Smooth muscle cell (in vitro differentiated cells): ENCODE data around the gene SLC17A1. TPM values are rescaled to one million over a fixed set of nuclear protein-coding genes. Genes with fewer than 3 reads are reported as not detected.
A peak's percentile ranks its signal among the peaks of the same experiment; 100 is the strongest.

Experiments used
- DNase-seq: peaks from one replicate; lab custom pipeline; 2025; ENCODE audit not compliant: unreplicated experiment; lab: John Stamatoyannopoulos, UW
- H2AFZ ChIP-seq: fragments of 200-600 bp; sonication (generic); 2 replicates; pipeline ENCODE4 v1.6.0; 2016; ENCODE audit warnings: antibody characterized with exemption, low read depth, mild to moderate bottlenecking
- H3F3A ChIP-seq: fragments of 200-600 bp; sonication (generic); 2 replicates; pipeline ENCODE4 v1.6.0; 2017; ENCODE audit warnings: antibody characterized with exemption, low read depth
- H3K27ac ChIP-seq: fragments of 200-600 bp; sonication (generic); 2 replicates; pipeline ENCODE4 v1.5.1; 2016; ENCODE audit warnings: low read depth, mild to moderate bottlenecking
- H3K27me3 ChIP-seq: fragments of 200-600 bp; sonication (generic); 2 replicates; pipeline ENCODE4 v1.6.1; 2016; ENCODE audit warnings: low read depth, mild to moderate bottlenecking
- H3K36me3 ChIP-seq: fragments of 200-600 bp; sonication (generic); 2 replicates; pipeline ENCODE4 v1.5.1; 2016; ENCODE audit warnings: low read depth
- H3K4me1 ChIP-seq: fragments of 200-600 bp; sonication (generic); 2 replicates; pipeline ENCODE4 v1.5.1; 2016; ENCODE audit warnings: low read depth
- H3K4me2 ChIP-seq: fragments of 200-600 bp; sonication (generic); 2 replicates; pipeline ENCODE4 v1.6.0; 2016; ENCODE audit warnings: mild to moderate bottlenecking
- H3K4me3 ChIP-seq: fragments of 200-600 bp; sonication (generic); 2 replicates; pipeline ENCODE4 v1.5.1; 2016; ENCODE audit warnings: mild to moderate bottlenecking
- H3K79me2 ChIP-seq: fragments of 200-600 bp; sonication (generic); 2 replicates; pipeline ENCODE4 v1.6.0; 2016; ENCODE audit warnings: low read depth, mild to moderate bottlenecking
- H3K9ac ChIP-seq: fragments of 200-600 bp; sonication (generic); 2 replicates; pipeline ENCODE4 v1.6.0; 2016; ENCODE audit warnings: low read depth
- H3K9me3 ChIP-seq: fragments of 200-600 bp; sonication (generic); replicated peaks from 2 replicates; pipeline ENCODE4 v1.5.1; 2016; ENCODE audit warnings: low read depth
- H4K20me1 ChIP-seq: fragments of 200-600 bp; sonication (generic); 2 replicates; pipeline ENCODE4 v1.6.0; 2016; ENCODE audit warnings: low read depth
- WGBS: methylation state at CpG from one replicate; pipeline ENCODE4 v1.1.7; 2016; ENCODE audit warnings: low lambda C conversion rate; 5-methylcytosine and 5-hydroxymethylcytosine counted together
- polyA plus RNA-seq: library from polyadenylated mRNA; unstranded; fragments of >200 nt; fragmentation: Nextera tagmentation; extraction: Ambion mirVana; gene quantifications from 2 replicates; pipeline ENCODE4 v1.2.1, GENCODE V29; 2016
- total RNA-seq: library from RNA; depleted of rRNA; stranded (reverse); fragments of >200 nt; gene quantifications from 2 replicates; pipeline ENCODE4 v1.2.3, GENCODE V29; 2014
- TF ChIP-seq, protein P1 (sequence below): fragments of 200-600 bp; sonication (generic); IDR thresholded peaks from 2 replicates; pipeline ENCODE4 v1.5.1; 2017; ENCODE audit warnings: borderline replicate concordance, mild to moderate bottlenecking, antibody characterized with exemption; ENCODE audit not compliant: insufficient read depth, poor library complexity, severe bottlenecking

The SLC17A1 gene
- total and polyA plus RNA-seq, 2 experiments from 2014 or later = not detected

DNA sequence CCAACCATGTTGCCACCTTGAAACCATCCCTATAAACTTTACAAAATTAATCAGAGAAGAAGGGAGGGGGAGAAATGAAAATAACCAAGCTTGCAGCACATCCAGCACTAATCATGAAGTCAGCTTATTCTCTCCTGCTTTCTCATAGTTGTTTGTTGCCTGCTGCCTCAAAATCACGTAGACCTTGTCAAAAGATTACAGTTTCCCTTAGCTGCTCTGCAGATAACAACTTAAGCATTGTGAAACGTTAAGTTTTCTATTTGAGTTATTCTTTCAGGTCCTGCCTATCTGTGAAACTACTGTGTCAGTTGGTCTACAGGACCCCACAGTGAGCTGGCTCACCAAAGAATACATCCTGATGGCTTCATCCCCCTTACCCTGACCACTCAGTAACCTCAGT lies 44.4 kb downstream of the SLC17A1 start:
- no peaks in the 10 kb centered on the region for H3K36me3 ChIP-seq
- H3K9ac ChIP-seq = no peak overlapping the region
- H3F3A ChIP-seq = no peaks in the 10 kb centered on the region
- DNase-seq = no peak
- H3K4me3 ChIP-seq = no peak overlapping the region
- no peak overlapping the region for H3K27ac ChIP-seq
- H3K4me1 ChIP-seq = no peaks in the 10 kb centered on the region
- no peaks in the 10 kb centered on the region for H4K20me1 ChIP-seq
- peak overlapping the region; percentile 42 for H2AFZ ChIP-seq
- TF ChIP-seq, protein P1, sequence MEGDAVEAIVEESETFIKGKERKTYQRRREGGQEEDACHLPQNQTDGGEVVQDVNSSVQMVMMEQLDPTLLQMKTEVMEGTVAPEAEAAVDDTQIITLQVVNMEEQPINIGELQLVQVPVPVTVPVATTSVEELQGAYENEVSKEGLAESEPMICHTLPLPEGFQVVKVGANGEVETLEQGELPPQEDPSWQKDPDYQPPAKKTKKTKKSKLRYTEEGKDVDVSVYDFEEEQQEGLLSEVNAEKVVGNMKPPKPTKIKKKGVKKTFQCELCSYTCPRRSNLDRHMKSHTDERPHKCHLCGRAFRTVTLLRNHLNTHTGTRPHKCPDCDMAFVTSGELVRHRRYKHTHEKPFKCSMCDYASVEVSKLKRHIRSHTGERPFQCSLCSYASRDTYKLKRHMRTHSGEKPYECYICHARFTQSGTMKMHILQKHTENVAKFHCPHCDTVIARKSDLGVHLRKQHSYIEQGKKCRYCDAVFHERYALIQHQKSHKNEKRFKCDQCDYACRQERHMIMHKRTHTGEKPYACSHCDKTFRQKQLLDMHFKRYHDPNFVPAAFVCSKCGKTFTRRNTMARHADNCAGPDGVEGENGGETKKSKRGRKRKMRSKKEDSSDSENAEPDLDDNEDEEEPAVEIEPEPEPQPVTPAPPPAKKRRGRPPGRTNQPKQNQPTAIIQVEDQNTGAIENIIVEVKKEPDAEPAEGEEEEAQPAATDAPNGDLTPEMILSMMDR = no peak
- no peaks in the 10 kb centered on the region for H3K9me3 ChIP-seq
- H3K79me2 ChIP-seq = no peaks in the 10 kb centered on the region
- 46% methylated on average over 2 of the region's 2 CpGs for WGBS
- H3K27me3 ChIP-seq = no peaks in the 10 kb centered on the region
- no peak overlapping the region for H3K4me2 ChIP-seq

DNA sequence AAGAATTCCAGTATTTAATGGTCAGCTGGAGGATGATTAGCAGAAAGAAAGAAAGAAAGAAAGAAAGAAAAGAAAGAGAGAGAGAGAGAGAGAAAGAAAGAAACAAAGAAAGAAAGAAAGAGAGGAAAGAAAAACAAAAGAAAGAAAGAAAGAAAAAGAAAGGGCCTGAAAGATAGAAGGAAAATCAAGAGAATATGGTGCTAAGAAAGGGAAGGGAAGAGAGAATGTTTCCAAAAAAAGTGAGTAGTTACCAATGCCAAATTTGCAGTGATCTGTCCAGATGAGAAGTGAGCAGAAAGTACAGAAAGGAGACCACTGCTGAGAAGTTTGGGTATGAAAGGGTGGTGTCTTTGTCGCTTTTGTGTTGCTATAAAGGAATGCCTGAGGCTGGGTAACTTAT lies 50.7 kb downstream of the SLC17A1 start:
- Histone ChIP-seq H3K27ac (no peak overlapping the region), H3K79me2 (no peaks in the 10 kb centered on the region), H3K4me3 (no peak overlapping the region), H3K36me3 (no peaks in the 10 kb centered on the region), H3K9me3 (no peaks in the 10 kb centered on the region), H3K4me2 (no peak overlapping the region), H2AFZ (no peak overlapping the region), H3K27me3 (no peaks in the 10 kb centered on the region), H3K9ac (no peak overlapping the region), H4K20me1 (no peaks in the 10 kb centered on the region), H3K4me1 (no peaks in the 10 kb centered on the region), H3F3A (no peaks in the 10 kb centered on the region)
- TF ChIP-seq, protein P1 = no peak
- no peak for DNase-seq
- 95% methylated on average over 1 of the region's 1 CpG for WGBS

DNA sequence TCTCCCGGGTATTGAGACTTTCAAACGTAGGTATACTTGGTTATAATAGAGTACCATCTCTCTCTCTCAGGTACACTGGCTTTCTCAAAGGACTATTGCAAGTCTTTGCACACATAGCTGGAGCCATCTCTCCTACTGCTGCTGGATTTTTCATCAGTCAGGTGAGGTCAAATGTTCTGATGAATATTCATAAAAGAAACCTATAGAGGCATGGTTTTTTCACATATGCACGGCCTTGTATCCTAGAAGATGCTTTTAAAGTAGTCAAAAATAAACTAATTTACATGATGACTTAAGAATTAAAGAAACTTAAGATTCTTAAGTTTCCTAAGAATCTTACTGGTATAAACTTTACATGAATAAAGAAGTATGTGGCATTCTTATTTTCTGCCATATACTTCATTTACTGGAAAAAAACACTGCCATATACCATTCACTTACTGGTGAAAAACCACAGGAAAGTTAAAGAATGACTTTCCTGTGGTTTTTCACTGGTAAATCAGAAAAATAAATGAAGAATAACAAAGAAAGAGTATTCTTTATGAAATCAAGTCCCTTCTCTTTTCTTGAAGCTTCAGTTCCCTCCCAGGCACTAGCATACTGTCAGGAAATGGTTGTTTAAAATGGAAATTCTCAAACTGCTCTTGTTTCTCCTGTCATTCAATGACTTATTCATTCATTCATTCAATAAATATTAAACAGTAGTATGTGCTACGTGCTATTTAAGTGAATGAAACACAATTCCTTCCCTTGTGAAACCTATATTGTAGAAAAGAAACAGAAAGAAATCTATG lies 53.8 kb downstream of the SLC17A1 start:
- H3K9me3 ChIP-seq = no peaks in the 10 kb centered on the region
- no peak overlapping the region for H2AFZ ChIP-seq
- TF ChIP-seq, protein P1 = no peak
- WGBS = 91% methylated on average over 4 of the region's 4 CpGs
- H3K36me3 ChIP-seq = no peaks in the 10 kb centered on the region
- no peaks in the 10 kb centered on the region for H3K79me2 ChIP-seq
- no peaks in the 10 kb centered on the region for H4K20me1 ChIP-seq
- H3K4me2 ChIP-seq = no peak overlapping the region
- DNase-seq = no peak
- no peak overlapping the region for H3K9ac ChIP-seq
- H3K4me3 ChIP-seq = no peak overlapping the region
- no peak overlapping the region for H3K27ac ChIP-seq
- H3K4me1 ChIP-seq = peaks cover 5% of the 10 kb centered on the region
- no peaks in the 10 kb centered on the region for H3F3A ChIP-seq
- no peaks in the 10 kb centered on the region for H3K27me3 ChIP-seq

DNA sequence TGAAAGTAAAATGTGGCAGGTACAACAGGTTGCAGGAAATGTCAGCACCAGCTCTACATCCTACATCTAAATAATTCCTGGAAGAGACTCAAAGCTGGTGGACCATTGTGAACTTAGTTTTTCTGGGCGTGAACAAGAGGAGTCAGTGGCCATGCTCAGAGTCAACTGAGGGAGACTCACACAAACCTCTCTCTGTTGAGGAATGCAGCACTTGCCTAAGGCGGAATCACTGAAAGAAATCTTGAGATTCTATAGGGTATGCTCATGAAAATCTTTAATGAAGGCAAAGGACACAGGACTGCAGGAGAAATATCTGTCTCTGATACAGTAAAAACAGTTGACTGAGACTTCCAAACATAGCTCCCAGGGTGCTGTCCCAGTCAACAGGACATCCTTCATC lies 54.8 kb downstream of the SLC17A1 start:
- H3K4me2 ChIP-seq = no peak overlapping the region
- H3K36me3 ChIP-seq = no peaks in the 10 kb centered on the region
- H3K27ac ChIP-seq = no peak overlapping the region
- H3K79me2 ChIP-seq = no peaks in the 10 kb centered on the region
- no peaks in the 10 kb centered on the region for H3K9me3 ChIP-seq
- 63% methylated on average over 2 of the region's 2 CpGs for WGBS
- TF ChIP-seq, protein P1 = no peak
- no peak overlapping the region for H2AFZ ChIP-seq
- no peak for DNase-seq
- H3K4me3 ChIP-seq = no peak overlapping the region
- peaks cover 5% of the 10 kb centered on the region for H3K4me1 ChIP-seq
- H4K20me1 ChIP-seq = no peaks in the 10 kb centered on the region
- H3K27me3 ChIP-seq = no peaks in the 10 kb centered on the region
- H3F3A ChIP-seq = no peaks in the 10 kb centered on the region
- no peak overlapping the region for H3K9ac ChIP-seq
